Lower leg skin (tissue), 4 donors: ENCODE data around the gene SERTAD2. TPM values are rescaled to one million over a fixed set of nuclear protein-coding genes. Genes with fewer than 3 reads are reported as not detected.

ENCODE experiments used
- DNase-seq, 2 donors: peaks; one replicate each; pipeline ENCODE4 v3.0.0-alpha.2; 2019; ENCODE audit warnings: low spot score in 2 of 2
- H3K4me3 ChIP-seq: fragments of 200-600 bp; sonication (generic); 2 replicates; pipeline ENCODE4 v1.5.1; 2017; ENCODE audit warnings: mild to moderate bottlenecking, low read depth; ENCODE audit not compliant: poor library complexity, severe bottlenecking
- CTCF ChIP-seq, 3 donors: fragments of 450-650 bp; IDR thresholded peaks; one replicate each; pipeline ENCODE4 v1.5.1; 2016; ENCODE audit warnings: antibody characterized with exemption in 3 of 3, mild to moderate bottlenecking in 3 of 3, moderate library complexity in 2 of 3
- POLR2A ChIP-seq, 2 donors: fragments of 450-650 bp; IDR thresholded peaks; one replicate each; pipeline ENCODE4 v1.6.1; 2016 to 2017; ENCODE audit warnings: antibody characterized with exemption in 2 of 2, mild to moderate bottlenecking in 1 of 2, moderate library complexity in 1 of 2
- WGBS, 2 donors: methylation state at CpG; one replicate each; pipeline ENCODE4 v1.1.5; 2018; 5-methylcytosine and 5-hydroxymethylcytosine counted together
- intact Hi-C: fragments of 100-400 bp; cut with DNase I; formaldehyde crosslinking; loops from one replicate; pipeline ENCODE4 v1.15.0; 2023; ENCODE audit warnings: low total_unique reads
- total RNA-seq, 4 donors: library from RNA; depleted of rRNA; stranded (reverse); fragments of >200 nt; gene quantifications; one replicate each; pipeline ENCODE4 v1.1.0, GENCODE V29; 2016

SERTAD2 gene
- total RNA-seq, 4 donors from 2014 or later, result 27.7 to 31.8 (median 30.7) TPM

- 87 to 91% methylated on average over 5 of the region's 5 CpGs for WGBS, 2 donors
- H3K4me3 ChIP-seq, result no peak overlapping the region
- no peak for DNase-seq
- intact Hi-C loops, result loop anchor here (5.0 kb wide), 1 partner anchor 709 kb away; no protein-coding TSS in a partner anchor
- TF ChIP-seq CTCF (IDR thresholded peaks at IDR 0.05) (no peak), POLR2A (IDR thresholded peaks at IDR 0.05) (no peak)
Measured at GRCh38 chr2:64686283-64686956, 32.7 kb upstream of the SERTAD2 start.

- WGBS, 2 donors, result 54 to 68% methylated on average over 1 of the region's 1 CpG
- H3K4me3 ChIP-seq, result no peak overlapping the region
- TF ChIP-seq POLR2A (IDR thresholded peaks at IDR 0.05), result no peak
- no peak for TF ChIP-seq CTCF (IDR thresholded peaks at IDR 0.05)
- no peak for DNase-seq
- intact Hi-C loops, result loop anchor here (5.0 kb wide), 1 partner anchor 708 kb away; no protein-coding TSS in a partner anchor
Measured at GRCh38 chr2:64685430-64685829, 31.7 kb upstream of the SERTAD2 start.

GRCh38 chr2:64683771-64684510 is 30.2 kb upstream of the SERTAD2 start:
- DNase-seq, result no peak
- intact Hi-C loops, result no loop called here
- no peak for TF ChIP-seq CTCF (IDR thresholded peaks at IDR 0.05)
- TF ChIP-seq POLR2A (IDR thresholded peaks at IDR 0.05), result no peak
- no peak overlapping the region for H3K4me3 ChIP-seq
- 96 to 97% methylated on average over 9 of the region's 9 CpGs for WGBS, 2 donors

GRCh38 chr2:64681479-64681967 is 27.8 kb upstream of the SERTAD2 start:
- 89 to 93% methylated on average over 2 of the region's 2 CpGs for WGBS, 2 donors
- no peak overlapping the region for H3K4me3 ChIP-seq
- intact Hi-C loops, result no loop called here
- TF ChIP-seq POLR2A (IDR thresholded peaks at IDR 0.05) (no peak), CTCF (IDR thresholded peaks at IDR 0.05) (no peak)
- DNase-seq, result no peak

- no peak overlapping the region for H3K4me3 ChIP-seq
- TF ChIP-seq POLR2A (IDR thresholded peaks at IDR 0.05) (no peak), CTCF (IDR thresholded peaks at IDR 0.05) (no peak)
- 56 to 61% methylated on average over 6 of the region's 6 CpGs for WGBS, 2 donors
- no peak for DNase-seq
- intact Hi-C loops, result loop anchor here (10.0 kb wide), 1 partner anchor 355 kb away; no protein-coding TSS in a partner anchor
Measured at GRCh38 chr2:64679673-64680425, 26.1 kb upstream of the SERTAD2 start.
